HUES64 (cell line): ENCODE measurements around the gene MANF.

Experiments used
- H3K27ac ChIP-seq: 2 replicates; pipeline ENCODE4 v1.7.0; 2013; ENCODE audit warnings: low read depth, low read length, inconsistent platforms
- H3K27me3 ChIP-seq: 2 replicates; pipeline ENCODE4 v1.6.1; 2013; ENCODE audit warnings: mild to moderate bottlenecking, low read length; ENCODE audit not compliant: insufficient read depth
- H3K36me3 ChIP-seq: 2 replicates; pipeline ENCODE4 v1.6.1; 2013; ENCODE audit warnings: mild to moderate bottlenecking, low read length; ENCODE audit not compliant: insufficient read depth
- H3K4me1 ChIP-seq: 2 replicates; pipeline ENCODE4 v1.6.1; 2013; ENCODE audit warnings: mild to moderate bottlenecking, low read length, moderate library complexity; ENCODE audit not compliant: insufficient read depth
- H3K4me3 ChIP-seq: 2 replicates; pipeline ENCODE4 v1.5.1; 2013; ENCODE audit warnings: mild to moderate bottlenecking, low read length, moderate library complexity
- H3K9ac ChIP-seq: 2 replicates; pipeline ENCODE4 v1.6.1; 2013; ENCODE audit warnings: mild to moderate bottlenecking, low read depth, low read length
- H3K9me3 ChIP-seq: 2 replicates; pipeline ENCODE4 v1.6.1; 2013; ENCODE audit warnings: low read depth, low read length; ENCODE audit not compliant: insufficient read depth
- WGBS: fragments of 150-250, 120-280 bp; methylation state at CpG from one replicate; pipeline ENCODE4 v1.1.7; 2013; ENCODE audit warnings: missing lambda C conversion rate; 5-methylcytosine and 5-hydroxymethylcytosine counted together

MANF gene

DNA sequence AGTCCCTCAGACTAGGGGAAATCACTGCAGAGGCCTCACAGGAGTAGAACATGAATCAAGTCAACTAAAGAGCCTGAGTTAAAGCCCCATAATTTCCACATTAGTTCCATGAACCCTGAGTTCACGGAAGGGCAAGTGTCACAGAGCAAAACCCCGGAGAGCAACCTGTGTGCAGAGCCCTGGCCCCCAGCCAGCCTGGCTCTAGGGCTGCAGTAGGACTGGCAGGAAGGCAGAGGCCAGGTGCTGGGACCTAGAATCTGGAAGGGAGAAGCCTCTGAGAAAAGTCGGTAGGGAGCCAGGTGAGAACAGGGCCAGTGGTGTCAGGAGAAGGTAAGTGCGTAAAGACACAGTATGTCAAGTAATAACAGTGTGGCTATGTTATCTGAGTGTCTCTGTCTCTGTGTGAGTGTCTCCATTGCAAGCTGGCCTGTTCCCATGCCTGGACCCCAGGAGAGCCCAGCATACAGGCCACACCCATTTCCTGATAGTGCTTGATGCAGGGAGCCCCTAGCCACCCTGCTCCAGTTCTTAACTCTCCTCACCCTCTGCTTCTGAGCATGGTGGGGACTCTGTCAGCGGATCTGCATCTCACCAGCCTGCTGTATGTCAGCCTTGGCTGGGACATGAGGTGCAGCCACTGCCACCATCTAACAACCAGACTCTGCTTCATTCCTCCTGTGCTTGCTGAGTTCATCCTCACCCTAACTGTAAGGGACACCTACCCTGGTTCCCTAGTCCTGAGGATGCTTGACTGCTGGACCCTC is 11.3 kb upstream of the MANF start:
- WGBS, result 93% methylated on average over 5 of the region's 5 CpGs

DNA sequence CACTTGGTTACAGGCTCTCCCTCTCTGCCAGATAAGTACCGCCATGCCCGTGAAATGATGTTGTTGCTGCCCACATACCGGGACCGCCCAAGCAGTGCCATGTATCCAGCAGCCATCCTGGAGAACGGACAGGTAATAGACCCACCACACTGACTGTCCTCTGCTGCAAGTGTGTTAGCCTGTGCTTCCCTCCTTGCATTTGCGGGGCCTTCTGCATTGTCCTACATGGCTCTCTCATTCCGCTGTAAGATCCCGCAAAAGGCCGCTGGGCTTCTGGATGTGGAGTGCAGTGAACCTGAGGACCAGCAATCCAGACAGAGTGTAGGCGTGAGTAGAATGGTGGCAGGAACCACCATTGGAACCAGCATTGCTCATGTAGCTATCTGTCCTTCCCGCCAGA is 10.6 kb upstream of the MANF start:
- Histone ChIP-seq H3K27me3 (no peaks in the 10 kb centered on the region), H3K27ac (no peak overlapping the region), H3K9ac (no peak overlapping the region), H3K4me1 (no peaks in the 10 kb centered on the region), H3K36me3 (0 out of 2 replicates have a peak, but pooled peaks cover 7% of the 10 kb centered on the region), H3K4me3 (no peak overlapping the region), H3K9me3 (no peaks in the 10 kb centered on the region)
- WGBS, result 95% methylated on average over 11 of the region's 11 CpGs

More for the DNA sequence above, 11.3 kb upstream of the MANF start:
- H3K9ac ChIP-seq, result no peak overlapping the region
- no peak overlapping the region for H3K4me3 ChIP-seq
- no peaks in the 10 kb centered on the region for H3K27me3 ChIP-seq
- H3K9me3 ChIP-seq, result no peaks in the 10 kb centered on the region
- 0 out of 2 replicates have a peak, but pooled peaks cover 7% of the 10 kb centered on the region for H3K36me3 ChIP-seq
- no peak overlapping the region for H3K27ac ChIP-seq
- H3K4me1 ChIP-seq, result no peaks in the 10 kb centered on the region

DNA sequence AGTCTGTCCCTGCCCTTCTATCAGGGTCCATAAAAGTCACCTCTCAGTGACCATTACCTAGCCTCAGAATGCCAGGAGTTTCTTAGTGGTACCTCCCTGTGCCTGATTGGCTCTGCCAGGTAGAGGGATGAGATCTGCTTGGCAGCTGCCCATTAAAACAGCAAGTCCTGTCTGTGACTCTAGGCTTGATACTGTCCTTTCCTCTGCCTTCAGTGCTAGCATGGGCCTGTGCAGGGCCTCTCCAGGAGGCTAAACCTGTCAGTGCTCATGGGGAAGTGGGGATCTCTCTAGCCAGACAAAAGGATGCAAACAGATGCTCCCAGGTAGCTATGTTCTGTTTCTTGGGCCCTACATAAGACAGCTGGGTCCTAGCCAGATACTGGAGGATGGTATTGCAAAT is 10.0 kb upstream of the MANF start:
- Histone ChIP-seq H3K27me3 (no peaks in the 10 kb centered on the region), H3K9me3 (no peaks in the 10 kb centered on the region)

DNA sequence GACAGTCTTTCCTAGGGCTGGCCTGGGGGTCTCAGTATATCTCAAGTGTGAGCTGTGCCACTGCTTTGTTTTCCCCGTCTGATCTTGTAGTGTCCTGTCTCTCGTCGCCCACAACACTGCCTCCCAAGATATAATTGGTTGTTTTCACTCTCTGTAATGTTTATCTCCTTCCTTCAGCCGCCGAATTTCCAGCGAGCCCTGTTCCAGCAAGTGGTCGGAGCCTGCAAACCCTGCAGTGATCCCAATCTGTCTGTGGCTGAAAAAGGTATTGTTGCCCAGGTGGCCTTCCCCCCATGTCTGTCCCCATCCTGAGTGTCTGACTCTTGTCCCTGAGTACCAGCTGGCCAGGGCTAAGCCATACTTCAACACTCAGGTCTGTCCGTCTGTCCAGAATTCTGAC is 9.5 kb upstream of the MANF start:
- Histone ChIP-seq H3K9ac (no peak overlapping the region), H3K9me3 (no peaks in the 10 kb centered on the region), H3K27me3 (no peaks in the 10 kb centered on the region), H3K4me3 (no peak overlapping the region), H3K4me1 (no peaks in the 10 kb centered on the region), H3K27ac (no peak overlapping the region), H3K36me3 (0 out of 2 replicates have a peak, but pooled peaks cover 7% of the 10 kb centered on the region)
- 95% methylated on average over 8 of the region's 8 CpGs for WGBS

More for the DNA sequence above, 10.0 kb upstream of the MANF start:
- Histone ChIP-seq H3K4me1 (no peaks in the 10 kb centered on the region), H3K36me3 (0 out of 2 replicates have a peak, but pooled peaks cover 7% of the 10 kb centered on the region), H3K4me3 (no peak overlapping the region), H3K9ac (no peak overlapping the region), H3K27ac (no peak overlapping the region)

DNA sequence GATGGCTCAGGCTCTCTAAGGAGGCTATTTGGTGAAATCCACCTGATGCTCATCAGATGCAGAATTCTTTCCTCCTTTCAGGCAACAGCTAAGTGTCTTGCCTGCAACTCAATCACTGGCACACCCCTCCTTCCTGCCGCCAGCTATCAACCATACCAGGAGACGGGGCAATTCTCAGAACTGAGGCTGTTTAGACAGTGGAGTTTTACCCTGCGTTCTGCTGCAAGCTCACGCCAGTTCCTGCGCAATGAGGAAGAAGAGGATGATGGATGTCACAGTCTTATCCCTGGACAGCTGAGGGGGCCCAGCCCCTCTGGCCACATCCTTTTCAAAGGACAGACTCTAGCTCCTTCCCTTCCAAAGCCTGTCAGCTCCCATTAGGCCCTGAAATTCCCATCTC is 7.0 kb upstream of the MANF start:
- Histone ChIP-seq H3K9ac (no peak overlapping the region), H3K27ac (no peak overlapping the region), H3K4me3 (no peak overlapping the region), H3K36me3 (0 out of 2 replicates have a peak, but pooled peaks cover 7% of the 10 kb centered on the region), H3K4me1 (peaks cover 2% of the 10 kb centered on the region), H3K9me3 (no peaks in the 10 kb centered on the region), H3K27me3 (no peaks in the 10 kb centered on the region)
- WGBS, result 94% methylated on average over 5 of the region's 5 CpGs

DNA sequence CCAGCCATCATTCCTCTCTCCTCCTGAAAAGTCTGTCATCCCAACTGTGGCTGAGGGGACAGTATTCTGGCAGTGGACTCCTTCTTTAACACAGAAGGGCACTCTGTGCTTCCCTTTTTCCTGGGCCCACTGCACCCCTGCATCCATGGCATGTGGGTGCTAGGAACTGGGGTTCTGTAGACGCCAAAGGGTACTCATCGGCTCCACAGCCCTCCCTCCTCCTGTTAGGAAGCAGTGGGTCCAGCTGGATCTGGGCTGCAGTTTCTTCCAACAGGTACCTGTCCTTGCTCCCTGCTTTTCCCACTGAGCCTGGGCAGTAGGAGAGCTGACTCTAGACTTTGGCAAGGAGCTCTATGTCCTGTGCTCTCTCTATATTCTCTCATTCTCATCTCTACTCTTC is 6.4 kb upstream of the MANF start:
- H3K36me3 ChIP-seq, result 0 out of 2 replicates have a peak, but pooled peaks cover 7% of the 10 kb centered on the region
- no peaks in the 10 kb centered on the region for H3K9me3 ChIP-seq
- no peak overlapping the region for H3K4me3 ChIP-seq
- no peak overlapping the region for H3K27ac ChIP-seq
- H3K4me1 ChIP-seq, result peaks cover 8% of the 10 kb centered on the region
- H3K9ac ChIP-seq, result no peak overlapping the region
- H3K27me3 ChIP-seq, result no peaks in the 10 kb centered on the region
- 83% methylated on average over 2 of the region's 2 CpGs for WGBS

DNA sequence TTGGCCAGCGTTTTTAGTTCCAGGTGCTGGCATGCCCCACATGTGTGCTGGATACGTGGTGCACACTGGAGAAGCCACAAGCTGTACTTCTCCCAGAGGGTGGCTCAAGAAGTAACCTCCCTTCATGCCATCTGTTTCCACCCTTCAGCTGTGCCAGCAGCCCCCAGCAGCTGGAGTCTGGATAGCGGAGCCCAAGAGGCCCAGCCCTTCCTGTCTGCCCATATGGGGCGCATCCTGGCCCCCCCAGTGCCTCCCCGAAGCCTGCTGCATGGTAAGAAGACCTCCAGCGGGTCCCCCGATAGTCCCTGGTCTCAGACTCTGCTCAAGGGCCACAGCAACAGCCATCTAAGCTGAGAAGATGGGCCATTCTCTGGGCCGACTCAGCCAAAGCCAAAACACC is 5.8 kb upstream of the MANF start:
- WGBS, result 89% methylated on average over 8 of the region's 8 CpGs
- peaks cover 11% of the 10 kb centered on the region for H3K4me1 ChIP-seq
- H3K9me3 ChIP-seq, result no peaks in the 10 kb centered on the region
- no peak overlapping the region for H3K27ac ChIP-seq
- no peak overlapping the region for H3K4me3 ChIP-seq
- H3K27me3 ChIP-seq, result no peaks in the 10 kb centered on the region
- H3K9ac ChIP-seq, result no peak overlapping the region
- H3K36me3 ChIP-seq, result 0 out of 2 replicates have a peak, but pooled peaks cover 7% of the 10 kb centered on the region

DNA sequence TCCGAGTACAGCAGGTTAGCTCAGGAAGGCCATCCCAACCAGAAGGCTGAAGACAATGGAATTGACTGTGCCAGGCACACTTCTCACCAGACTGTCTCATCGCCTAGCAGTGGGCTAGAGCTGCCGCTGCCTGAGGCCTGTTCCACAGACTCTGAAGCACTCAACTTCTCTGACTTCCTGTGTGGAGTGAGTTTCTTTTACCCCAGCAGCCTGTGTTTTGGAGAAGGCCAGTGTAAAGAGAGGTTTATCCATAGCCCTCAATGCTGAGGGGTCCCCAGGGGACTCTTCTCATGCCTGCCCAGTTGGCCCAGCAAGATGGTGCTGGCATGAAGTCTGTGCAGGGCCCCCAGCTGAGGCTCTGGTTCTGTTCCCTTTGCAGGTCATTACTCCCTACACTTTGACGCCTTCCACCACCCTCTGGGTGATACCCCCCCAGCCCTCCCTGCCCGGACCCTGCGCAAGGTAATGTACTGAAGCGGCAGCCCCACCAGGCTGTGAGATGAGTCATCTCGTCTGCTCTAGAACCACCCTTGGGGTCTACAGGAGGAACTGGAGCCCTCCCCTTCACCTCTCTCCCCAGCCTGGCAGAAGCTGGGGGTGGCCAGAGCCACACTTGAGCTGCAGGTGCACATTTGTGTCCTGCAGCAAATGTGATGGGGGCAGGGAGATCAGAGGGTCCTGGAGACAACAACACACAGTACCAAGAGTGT is 5.2 kb upstream of the MANF start:
- Histone ChIP-seq H3K27me3 (no peaks in the 10 kb centered on the region), H3K9me3 (no peaks in the 10 kb centered on the region), H3K36me3 (0 out of 2 replicates have a peak, but pooled peaks cover 2% of the 10 kb centered on the region), H3K4me3 (no peak overlapping the region), H3K9ac (no peak overlapping the region), H3K27ac (no peak overlapping the region), H3K4me1 (peaks cover 11% of the 10 kb centered on the region)
- 91% methylated on average over 8 of the region's 8 CpGs for WGBS

DNA sequence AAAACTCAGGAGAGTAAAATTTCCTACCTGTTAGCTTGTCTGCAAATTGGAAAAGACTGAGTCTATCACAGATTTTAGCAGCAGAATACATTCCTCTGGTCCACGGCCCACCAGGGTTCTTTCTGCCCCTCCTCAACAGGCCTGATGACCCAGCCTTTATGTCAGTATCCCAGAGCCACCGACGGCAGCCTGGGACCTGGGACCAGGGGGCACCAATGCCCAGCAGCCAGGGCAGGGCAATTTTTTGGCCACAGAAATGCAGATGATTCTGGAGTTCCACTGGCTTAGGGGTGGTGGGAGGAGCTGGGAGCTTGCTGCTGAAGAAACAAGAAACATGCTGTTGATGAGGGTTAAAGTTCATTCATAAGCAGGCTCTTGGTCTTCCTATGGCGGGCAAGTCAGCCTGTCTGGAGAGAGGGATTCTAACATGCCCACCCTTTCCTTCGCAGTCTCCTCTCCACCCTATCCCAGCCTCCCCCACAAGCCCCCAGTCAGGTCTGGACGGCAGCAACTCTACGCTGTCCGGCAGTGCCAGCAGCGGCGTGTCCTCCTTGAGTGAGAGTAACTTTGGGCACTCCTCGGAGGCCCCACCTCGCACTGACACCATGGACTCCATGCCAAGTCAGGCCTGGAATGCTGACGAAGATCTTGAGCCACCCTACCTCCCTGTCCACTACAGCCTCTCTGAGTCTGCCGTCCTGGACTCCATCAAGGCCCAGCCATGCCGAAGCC is 4.3 kb upstream of the MANF start:
- Histone ChIP-seq H3K27me3 (no peaks in the 10 kb centered on the region), H3K27ac (no peak overlapping the region), H3K4me3 (no peak overlapping the region), H3K9ac (no peak overlapping the region), H3K36me3 (no peaks in the 10 kb centered on the region), H3K9me3 (no peaks in the 10 kb centered on the region), H3K4me1 (peaks cover 11% of the 10 kb centered on the region)
- WGBS, result 92% methylated on average over 15 of the region's 15 CpGs

DNA sequence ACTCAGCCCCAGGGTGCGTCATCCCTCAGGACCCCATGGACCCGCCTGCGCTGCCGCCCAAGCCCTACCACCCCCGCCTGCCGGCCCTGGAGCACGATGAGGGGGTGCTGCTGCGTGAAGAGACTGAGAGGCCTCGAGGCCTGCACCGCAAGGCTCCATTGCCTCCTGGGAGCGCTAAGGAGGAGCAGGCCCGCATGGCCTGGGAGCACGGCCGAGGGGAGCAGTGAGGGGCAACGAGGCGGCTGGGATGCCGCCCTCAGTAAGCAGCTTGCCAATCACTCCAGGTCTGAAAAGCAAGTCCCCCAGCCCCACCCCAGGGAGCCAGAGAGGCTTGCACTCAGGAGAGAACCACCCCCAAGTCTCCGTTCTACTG is 3.8 kb upstream of the MANF start:
- H3K27ac ChIP-seq, result no peak overlapping the region
- H3K9me3 ChIP-seq, result no peaks in the 10 kb centered on the region
- H3K27me3 ChIP-seq, result no peaks in the 10 kb centered on the region
- 94% methylated on average over 18 of the region's 18 CpGs for WGBS
- H3K9ac ChIP-seq, result no peak overlapping the region
- H3K36me3 ChIP-seq, result peaks cover 4% of the 10 kb centered on the region
- peaks cover 14% of the 10 kb centered on the region for H3K4me1 ChIP-seq
- H3K4me3 ChIP-seq, result no peak overlapping the region
